Stimulated activated CD4-positive, alpha-beta T cell treated with anti-CD3 and anti-CD28 coated beads, Interleukin-4, amount 100 ng/mL, for 1 hour (primary cell): ENCODE data around the gene PCID2.

Source experiments
- DNase-seq: peaks from one replicate; pipeline ENCODE4 v3.0.0-alpha.2; 2020

Gene PCID2

GRCh38 chr13:113186061-113186900, 22.2 kb downstream of the PCID2 start:
- DNase-seq: no peak

- DNase-seq: no peak
Measured at GRCh38 chr13:113184568-113185440, 23.7 kb downstream of the PCID2 start.

DNA sequence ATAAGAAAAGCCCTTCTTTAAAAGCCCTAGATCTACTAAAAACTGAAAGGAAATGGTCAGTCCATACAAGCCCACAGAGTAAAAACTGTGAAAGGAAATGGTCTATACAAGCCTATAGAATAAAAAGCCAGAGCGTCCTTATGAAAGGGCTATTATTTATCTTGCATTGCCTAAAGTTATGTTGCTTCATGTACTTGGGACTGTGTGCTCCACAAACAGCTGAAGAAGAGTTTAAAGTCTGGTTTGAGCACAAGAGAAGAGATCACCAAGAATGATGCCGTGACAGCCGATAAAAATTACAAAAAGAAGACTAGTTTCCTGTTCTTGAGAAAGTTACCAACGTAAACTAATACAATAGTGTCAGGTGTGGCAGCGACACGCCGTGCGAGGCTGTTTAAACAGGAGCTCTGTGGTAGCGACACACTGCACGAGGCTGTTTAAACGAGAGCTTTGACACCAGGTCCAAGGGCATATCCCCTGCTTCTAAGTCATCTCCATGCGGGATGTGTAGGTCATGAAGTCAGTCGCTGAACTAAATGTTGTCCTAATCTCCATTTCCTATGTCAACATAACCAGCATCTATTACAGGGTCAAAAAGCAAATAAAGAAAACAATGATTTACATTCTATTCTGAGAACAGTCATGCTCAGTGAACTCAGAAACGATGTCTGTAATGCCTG, 24.9 kb downstream of the PCID2 start:
- DNase-seq: no peak

GRCh38 chr13:113182046-113182445, 26.4 kb downstream of the PCID2 start:
- no peak for DNase-seq

- DNase-seq: no peak
Measured at GRCh38 chr13:113179374-113180230, 28.9 kb downstream of the PCID2 start.

DNA sequence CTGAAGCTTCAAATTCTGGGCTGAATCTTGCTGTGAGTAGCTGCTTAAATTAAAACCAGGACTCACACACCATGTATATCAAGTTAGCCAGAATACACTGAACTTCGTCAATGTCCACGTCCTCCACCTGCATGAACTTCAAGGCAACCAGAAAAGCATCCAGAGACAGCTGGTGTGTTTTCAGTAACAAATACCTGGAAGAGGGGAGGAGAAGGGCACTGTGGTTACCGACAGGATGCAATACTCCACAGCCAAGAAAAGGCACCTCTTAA, 29.6 kb downstream of the PCID2 start:
- DNase-seq: no peak

GRCh38 chr13:113178070-113178895, 30.2 kb downstream of the PCID2 start:
- DNase-seq: no peak

DNA sequence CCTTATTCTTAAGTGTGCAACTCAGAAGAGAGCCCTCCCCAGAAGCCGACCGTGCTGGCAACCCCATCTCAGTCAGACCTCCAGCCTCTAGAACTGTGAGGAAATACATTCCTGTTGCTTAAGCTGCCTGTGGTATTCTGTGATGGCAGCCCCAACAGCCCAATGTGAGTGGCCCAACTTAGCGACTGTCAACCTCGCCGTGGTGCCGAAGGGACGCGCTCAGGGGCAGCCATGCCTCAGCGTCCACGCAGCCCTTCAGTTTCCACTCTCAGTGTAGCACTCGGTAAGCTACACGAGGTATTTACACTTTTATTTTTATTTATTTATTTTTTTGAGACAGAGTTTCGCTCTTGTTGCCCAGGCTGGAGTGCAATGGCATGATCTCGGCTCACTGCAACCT, 31.6 kb downstream of the PCID2 start:
- DNase-seq: no peak

GRCh38 chr13:113176280-113176679, 32.2 kb downstream of the PCID2 start:
- peak; percentile 46 for DNase-seq

GRCh38 chr13:113172419-113172926, 36.0 kb downstream of the PCID2 start:
- no peak for DNase-seq

- no peak for DNase-seq
Measured at GRCh38 chr13:113171250-113172125, 37.0 kb downstream of the PCID2 start.

DNA sequence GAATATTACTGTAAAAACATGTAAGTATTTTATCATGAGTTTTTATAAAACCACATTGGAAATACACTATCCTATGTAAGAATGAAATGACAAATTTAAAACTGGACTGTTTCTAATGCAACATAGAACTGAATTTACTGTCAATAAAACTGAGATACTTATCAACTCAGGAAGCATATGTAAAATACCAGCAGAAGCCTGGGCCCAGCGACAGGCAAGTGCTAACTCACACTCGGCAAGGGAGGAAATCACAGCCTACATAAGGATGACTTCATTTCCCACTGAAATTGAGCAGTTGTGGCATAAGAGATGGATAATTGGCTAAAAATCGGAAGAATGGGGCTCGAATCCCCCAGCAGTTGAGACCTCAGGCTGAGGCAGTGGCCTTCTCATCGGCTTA, 38.0 kb downstream of the PCID2 start:
- DNase-seq: no peak

- no peak for DNase-seq
Measured at GRCh38 chr13:113169277-113170272, 38.9 kb downstream of the PCID2 start.

- no peak for DNase-seq
Measured at GRCh38 chr13:113168211-113168610, 40.3 kb downstream of the PCID2 start.

DNA sequence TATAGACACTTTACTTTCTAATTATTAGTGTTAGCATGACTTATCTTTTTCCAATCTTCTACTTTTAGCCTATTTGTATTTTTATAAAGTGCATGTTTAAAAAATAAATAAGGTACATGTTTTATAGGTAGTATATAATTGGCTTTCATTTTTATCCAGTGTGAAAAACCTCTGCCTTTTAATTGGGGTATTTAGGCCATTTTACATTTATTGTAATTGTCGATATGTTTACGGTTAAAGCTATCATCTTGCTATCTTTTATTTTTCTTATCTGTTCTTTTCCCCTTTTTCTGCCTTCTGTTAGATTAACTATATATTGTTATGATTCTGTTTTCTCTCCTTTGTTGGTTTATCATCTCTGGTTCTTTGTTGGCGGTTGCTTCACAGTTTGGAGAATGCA, 40.9 kb downstream of the PCID2 start:
- DNase-seq: no peak

- no peak for DNase-seq
Measured at GRCh38 chr13:113167155-113167554, 41.3 kb downstream of the PCID2 start.

- no peak for DNase-seq
Measured at GRCh38 chr13:113166681-113167080, 41.8 kb downstream of the PCID2 start.

- no peak for DNase-seq
Measured at GRCh38 chr13:113166266-113166665, 42.2 kb downstream of the PCID2 start.

DNA sequence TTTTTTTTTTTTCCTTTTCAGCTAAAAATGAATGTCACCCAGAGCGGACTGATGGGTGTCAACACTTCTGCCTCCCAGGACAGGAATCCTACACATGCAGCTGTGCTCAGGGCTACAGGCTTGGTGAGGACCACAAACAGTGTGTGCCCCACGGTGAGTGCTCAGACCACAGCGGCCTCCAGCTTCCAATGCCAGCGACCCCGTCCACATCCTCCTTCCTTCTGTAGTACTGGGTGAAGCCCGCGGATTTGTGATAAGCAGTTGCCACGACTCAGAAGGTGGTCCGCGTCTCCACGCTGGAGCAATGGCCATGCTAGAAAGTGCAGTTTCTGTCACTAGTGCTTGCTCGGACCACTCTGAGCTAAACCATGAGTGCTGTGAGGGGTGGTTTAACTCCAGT, 44.0 kb downstream of the PCID2 start:
- DNase-seq: no peak
